Brain microvascular endothelial cell (primary cell): ENCODE measurements around the gene COPS3.

Experiments
- DNase-seq: peaks from one replicate; pipeline ENCODE4 v3.0.0-alpha.2; 2020
- H3K27ac ChIP-seq: fragments of 250-450 bp; sonication (Bioruptor Pico); 2 replicates; pipeline ENCODE4 v1.5.1; 2020; ENCODE audit warnings: mild to moderate bottlenecking, moderate library complexity
- H3K27me3 ChIP-seq: fragments of 250-450 bp; sonication (Bioruptor Pico); replicated peaks from 2 replicates; pipeline ENCODE4 v1.5.1; 2020; ENCODE audit warnings: mild to moderate bottlenecking
- H3K36me3 ChIP-seq: fragments of 250-450 bp; sonication (Bioruptor Pico); replicated peaks from 2 replicates; pipeline ENCODE4 v1.5.1; 2020; ENCODE audit warnings: mild to moderate bottlenecking
- H3K4me3 ChIP-seq: 2 replicates; pipeline ENCODE4 v1.5.1; 2011; ENCODE audit warnings: low read depth, mild to moderate bottlenecking, control low read depth, low read length, moderate library complexity
- CTCF ChIP-seq: IDR thresholded peaks from 2 replicates; pipeline ENCODE4 v1.5.1; 2011; ENCODE audit warnings: low read depth, mild to moderate bottlenecking, moderate library complexity, low read length, control low read depth, inconsistent platforms; ENCODE audit errors: missing control alignments
- in situ Hi-C: cut with HindIII; loops from 2 replicates; pipeline ENCODE4 v1.10.0; 2017; ENCODE audit warnings: low sequenced_read_pairs, low pct_ligation_motif_present

COPS3 gene

GRCh38 chr17:17298108-17298507, 17.1 kb upstream of the COPS3 start:
- no peak overlapping the region for H3K27ac ChIP-seq
- DNase-seq: no peak
- in situ Hi-C loops: no loop called here
- TF ChIP-seq CTCF: no peak
- H3K27me3 ChIP-seq: no peaks in the 10 kb centered on the region
- H3K36me3 ChIP-seq: no peaks in the 10 kb centered on the region
- no peak overlapping the region for H3K4me3 ChIP-seq

- H3K27me3 ChIP-seq: no peaks in the 10 kb centered on the region
- no peak overlapping the region for H3K27ac ChIP-seq
- no peak for TF ChIP-seq CTCF
- H3K4me3 ChIP-seq: no peak overlapping the region
- DNase-seq: no peak
- no peaks in the 10 kb centered on the region for H3K36me3 ChIP-seq
- in situ Hi-C loops: no loop called here
These were observed 16.2 kb upstream of the COPS3 start for GRCh38 chr17:17297217-17297616.

- TF ChIP-seq CTCF: no peak
- H3K27me3 ChIP-seq: no peaks in the 10 kb centered on the region
- no peak overlapping the region for H3K4me3 ChIP-seq
- H3K36me3 ChIP-seq: no peaks in the 10 kb centered on the region
- DNase-seq: no peak
- in situ Hi-C loops: no loop called here
- H3K27ac ChIP-seq: no peak overlapping the region
These were observed 14.1 kb upstream of the COPS3 start for GRCh38 chr17:17295141-17295540.

GRCh38 chr17:17289701-17290100, 8.7 kb upstream of the COPS3 start:
- Histone ChIP-seq H3K36me3 (no peaks in the 10 kb centered on the region), H3K27ac (no peak overlapping the region), H3K4me3 (no peak overlapping the region), H3K27me3 (no peaks in the 10 kb centered on the region)
- DNase-seq: no peak
- in situ Hi-C loops: no loop called here
- no peak for TF ChIP-seq CTCF

- Histone ChIP-seq H3K4me3 (no peak overlapping the region), H3K36me3 (no peaks in the 10 kb centered on the region), H3K27me3 (no peaks in the 10 kb centered on the region), H3K27ac (no peak overlapping the region)
- DNase-seq: no peak
- in situ Hi-C loops: no loop called here
- no peak for TF ChIP-seq CTCF
These were observed 8.0 kb upstream of the COPS3 start for GRCh38 chr17:17289086-17289485.

GRCh38 chr17:17285951-17286350, 4.9 kb upstream of the COPS3 start:
- no peak for TF ChIP-seq CTCF
- no peak for DNase-seq
- in situ Hi-C loops: no loop called here

More at GRCh38 chr17:17285951-17286350, 4.9 kb upstream of the COPS3 start:
- no peaks in the 10 kb centered on the region for H3K36me3 ChIP-seq
- H3K4me3 ChIP-seq: no peak overlapping the region
- H3K27ac ChIP-seq: no peak overlapping the region
- no peaks in the 10 kb centered on the region for H3K27me3 ChIP-seq
